GM21825 (cell line): ENCODE data around the gene LLGL2.
A peak's percentile ranks its signal among the peaks of the same experiment; 100 is the strongest.
"Not testable (repeated sequence)": the region's sequence is repeated elsewhere in the genome, so short reads cannot be mapped to it uniquely, and the experiment has no call there.

Source experiments
- ATAC-seq: cut with Tn5 transposase; IDR thresholded peaks from one replicate; pipeline ENCODE4 v1.9.1; 2021; ENCODE audit warnings: mild to moderate bottlenecking, moderate library complexity; ENCODE audit not compliant: unreplicated experiment

The LLGL2 gene

GRCh38 chr17:75524970-75525805 lies at the start of gene LLGL2:
Gene LLGL2, plus strand, starts transcription at chr17:75525697. Its CDS starts 17,730 bp downstream, at chr17:75543427.
- ATAC-seq: peak; percentile 74

- no peak for ATAC-seq
These were observed 49.6 kb upstream of the LLGL2 start for GRCh38 chr17:75475851-75476250.

GRCh38 chr17:75476271-75476671 lies 49.2 kb upstream of the LLGL2 start:
- ATAC-seq: no peak

- ATAC-seq: no peak
These were observed 48.6 kb upstream of the LLGL2 start for GRCh38 chr17:75476752-75477489.

GRCh38 chr17:75477490-75477862 lies 48.0 kb upstream of the LLGL2 start:
- ATAC-seq: not testable (repeated sequence)

GRCh38 chr17:75478508-75478907 lies 47.0 kb upstream of the LLGL2 start:
- no peak for ATAC-seq

- ATAC-seq: no peak
These were observed 45.2 kb upstream of the LLGL2 start for GRCh38 chr17:75480281-75480680.

GRCh38 chr17:75481194-75482068 lies 44.1 kb upstream of the LLGL2 start:
- no peak for ATAC-seq

- ATAC-seq: no peak
These were observed 43.2 kb upstream of the LLGL2 start for GRCh38 chr17:75482098-75482942.

- ATAC-seq: no peak
These were observed 39.8 kb upstream of the LLGL2 start for GRCh38 chr17:75485688-75486087.

GRCh38 chr17:75486151-75486550 lies 39.3 kb upstream of the LLGL2 start:
- no peak for ATAC-seq

- ATAC-seq: no peak
These were observed 38.5 kb upstream of the LLGL2 start for GRCh38 chr17:75486951-75487350.

- no peak for ATAC-seq
These were observed 38.0 kb upstream of the LLGL2 start for GRCh38 chr17:75487351-75488070.

GRCh38 chr17:75488693-75489510 lies 36.6 kb upstream of the LLGL2 start:
- no peak for ATAC-seq

GRCh38 chr17:75489511-75489955 lies 36.0 kb upstream of the LLGL2 start:
- no peak for ATAC-seq

GRCh38 chr17:75490173-75490743 lies 35.2 kb upstream of the LLGL2 start:
- ATAC-seq: no peak

GRCh38 chr17:75490953-75491649 lies 34.4 kb upstream of the LLGL2 start:
- no peak for ATAC-seq

GRCh38 chr17:75491680-75492079 lies 33.8 kb upstream of the LLGL2 start:
- no peak for ATAC-seq
